ENCODE data around the gene SVIP. TPM values are rescaled to one million over a fixed set of nuclear protein-coding genes. Genes with fewer than 3 reads are reported as not detected.

Gene SVIP, protein sequence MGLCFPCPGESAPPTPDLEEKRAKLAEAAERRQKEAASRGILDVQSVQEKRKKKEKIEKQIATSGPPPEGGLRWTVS
- polyA plus RNA-seq (2011; rRNA removed) (7.4 and 10.3 TPM in 2 replicates), polyA minus RNA-seq (2011; rRNA and poly(A)+ RNA removed) (0.87 and 1.3 TPM in 2 replicates)

DNA sequence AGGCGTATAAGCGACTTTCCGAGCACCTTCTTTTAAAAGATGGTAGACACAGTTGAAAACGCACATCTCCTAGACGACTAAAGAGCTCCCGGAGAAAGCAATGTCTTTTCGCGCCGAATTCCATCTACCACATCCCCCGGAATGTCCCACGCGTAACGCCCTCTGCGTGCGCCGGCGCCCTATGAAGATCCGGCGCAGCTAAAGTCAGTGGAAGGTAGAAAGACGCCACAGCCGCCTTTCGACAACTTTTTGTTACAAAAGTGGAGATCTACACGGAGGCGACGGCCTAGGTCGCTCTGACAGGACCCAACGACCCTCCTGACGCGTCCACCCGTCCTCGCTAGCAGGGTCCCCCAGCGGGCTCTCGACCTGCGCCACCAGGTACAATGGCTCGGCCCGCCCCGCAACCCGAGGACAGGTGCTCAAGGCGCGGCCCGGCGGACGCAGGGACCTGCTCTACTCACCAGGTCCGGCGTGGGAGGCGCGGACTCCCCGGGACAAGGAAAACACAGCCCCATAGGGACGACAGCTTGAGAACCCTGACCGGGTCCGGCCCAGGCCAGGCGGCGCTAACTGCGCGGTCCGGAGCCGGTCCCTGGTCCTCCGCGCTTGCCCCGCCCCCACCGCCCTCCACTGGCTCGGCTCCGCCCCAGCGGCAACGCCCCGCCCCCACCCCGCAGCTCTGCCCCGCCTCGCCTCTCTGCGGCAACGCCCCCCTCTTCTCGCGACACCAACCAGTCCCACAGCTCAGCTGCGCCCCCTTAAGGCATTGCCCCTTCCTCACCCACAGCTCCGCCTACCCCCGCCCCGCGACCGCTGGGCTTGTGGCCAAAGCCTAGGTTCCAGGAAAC lies at the start of gene SVIP:
Gene SVIP, minus strand, starts transcription at position 571 of the 851 bp plus-strand sequence. Its CDS starts 53 bp downstream, at position 518.
- Histone ChIP-seq H3K4me3 (ENCODE audit: low read depth, low read length) (peak within 1 kb of the TSS; percentile 91), H3K27me3 (ENCODE audit: control insufficient read depth, insufficient read depth, low read length) (no peaks in the 10 kb centered on the region), H3K9me3 (ENCODE audit: control insufficient read depth, insufficient read depth, low read length) (no peaks in the 10 kb centered on the region), H3K27ac (ENCODE audit: low read depth, low read length) (peak within 1 kb of the TSS; percentile 35)
- TF ChIP-seq, protein P1, sequence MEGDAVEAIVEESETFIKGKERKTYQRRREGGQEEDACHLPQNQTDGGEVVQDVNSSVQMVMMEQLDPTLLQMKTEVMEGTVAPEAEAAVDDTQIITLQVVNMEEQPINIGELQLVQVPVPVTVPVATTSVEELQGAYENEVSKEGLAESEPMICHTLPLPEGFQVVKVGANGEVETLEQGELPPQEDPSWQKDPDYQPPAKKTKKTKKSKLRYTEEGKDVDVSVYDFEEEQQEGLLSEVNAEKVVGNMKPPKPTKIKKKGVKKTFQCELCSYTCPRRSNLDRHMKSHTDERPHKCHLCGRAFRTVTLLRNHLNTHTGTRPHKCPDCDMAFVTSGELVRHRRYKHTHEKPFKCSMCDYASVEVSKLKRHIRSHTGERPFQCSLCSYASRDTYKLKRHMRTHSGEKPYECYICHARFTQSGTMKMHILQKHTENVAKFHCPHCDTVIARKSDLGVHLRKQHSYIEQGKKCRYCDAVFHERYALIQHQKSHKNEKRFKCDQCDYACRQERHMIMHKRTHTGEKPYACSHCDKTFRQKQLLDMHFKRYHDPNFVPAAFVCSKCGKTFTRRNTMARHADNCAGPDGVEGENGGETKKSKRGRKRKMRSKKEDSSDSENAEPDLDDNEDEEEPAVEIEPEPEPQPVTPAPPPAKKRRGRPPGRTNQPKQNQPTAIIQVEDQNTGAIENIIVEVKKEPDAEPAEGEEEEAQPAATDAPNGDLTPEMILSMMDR (IDR thresholded peaks at IDR 0.05; ENCODE audit: low read depth, low read length) = peak; percentile 74
- POLR2A ChIA-PET = no interaction called here
- DNase-seq (ENCODE audit: low read depth, low spot score) = peak; percentile 72
- CTCF ChIA-PET = interaction anchor here (0.6 to 2.3 kb wide), 13 partner anchors 8 to 1639 kb away, joined by 3 to 16 read pairs (median 3); no protein-coding TSS in a partner anchor

DNA sequence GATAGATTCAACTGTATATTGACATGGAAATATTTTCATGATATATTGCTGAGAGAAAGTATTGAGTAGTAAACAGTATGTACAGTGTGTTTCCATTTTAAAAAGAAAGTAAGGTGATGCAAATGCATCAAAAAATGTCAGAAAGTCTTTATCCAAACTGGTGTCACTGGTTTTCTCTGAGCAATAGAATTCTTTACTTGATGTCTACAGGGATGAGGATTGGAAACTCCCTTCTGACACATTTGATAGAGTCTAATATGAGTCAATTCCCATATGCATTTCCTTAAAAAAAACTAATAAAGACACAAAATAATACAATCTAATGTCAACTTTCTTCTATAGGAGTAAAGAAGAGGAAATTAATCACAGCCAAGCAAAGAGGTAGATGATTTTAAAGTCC lies 49.0 kb upstream of the SVIP start:
- Histone ChIP-seq H3K27ac (ENCODE audit: low read depth, low read length) (no peak overlapping the region), H3K27me3 (ENCODE audit: control insufficient read depth, insufficient read depth, low read length) (no peaks in the 10 kb centered on the region), H3K9me3 (ENCODE audit: control insufficient read depth, insufficient read depth, low read length) (no peaks in the 10 kb centered on the region), H3K4me3 (ENCODE audit: low read depth, low read length) (no peak overlapping the region)
- CTCF ChIA-PET = no interaction called here
- no peak for DNase-seq (ENCODE audit: low read depth, low spot score)
- POLR2A ChIA-PET = no interaction called here
- TF ChIP-seq, protein P1 (IDR thresholded peaks at IDR 0.05; ENCODE audit: low read depth, low read length) = no peak

DNA sequence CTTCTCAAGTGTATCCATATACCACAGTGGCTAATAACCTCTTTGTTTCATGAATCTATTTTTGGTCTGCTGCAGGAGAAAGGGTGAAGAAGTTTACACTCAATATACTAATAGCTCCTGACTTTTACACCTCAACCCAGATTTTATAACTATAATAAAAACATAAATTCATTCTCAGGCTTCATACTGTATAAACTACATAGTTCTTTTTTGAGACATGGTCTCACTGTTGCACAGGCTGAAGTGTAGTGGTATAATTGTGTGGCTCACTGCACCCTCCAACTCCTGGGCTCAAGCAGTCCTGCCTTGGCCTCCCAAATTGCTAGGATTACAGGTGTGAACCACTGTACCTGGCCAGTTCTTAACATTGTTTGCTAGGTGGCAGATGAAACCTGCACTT lies 48.4 kb upstream of the SVIP start:
- H3K27me3 ChIP-seq (ENCODE audit: control insufficient read depth, insufficient read depth, low read length) = no peaks in the 10 kb centered on the region
- ChIA-PET POLR2A (no interaction called here), CTCF (interaction anchor here (0.7 kb wide), 1 partner anchor 14 kb away, joined by 4 read pairs; no protein-coding TSS in a partner anchor)
- TF ChIP-seq, protein P1 (IDR thresholded peaks at IDR 0.05; ENCODE audit: low read depth, low read length) = no peak
- H3K9me3 ChIP-seq (ENCODE audit: control insufficient read depth, insufficient read depth, low read length) = no peaks in the 10 kb centered on the region
- H3K4me3 ChIP-seq (ENCODE audit: low read depth, low read length) = no peak overlapping the region
- no peak overlapping the region for H3K27ac ChIP-seq (ENCODE audit: low read depth, low read length)
- DNase-seq (ENCODE audit: low read depth, low spot score) = no peak

DNA sequence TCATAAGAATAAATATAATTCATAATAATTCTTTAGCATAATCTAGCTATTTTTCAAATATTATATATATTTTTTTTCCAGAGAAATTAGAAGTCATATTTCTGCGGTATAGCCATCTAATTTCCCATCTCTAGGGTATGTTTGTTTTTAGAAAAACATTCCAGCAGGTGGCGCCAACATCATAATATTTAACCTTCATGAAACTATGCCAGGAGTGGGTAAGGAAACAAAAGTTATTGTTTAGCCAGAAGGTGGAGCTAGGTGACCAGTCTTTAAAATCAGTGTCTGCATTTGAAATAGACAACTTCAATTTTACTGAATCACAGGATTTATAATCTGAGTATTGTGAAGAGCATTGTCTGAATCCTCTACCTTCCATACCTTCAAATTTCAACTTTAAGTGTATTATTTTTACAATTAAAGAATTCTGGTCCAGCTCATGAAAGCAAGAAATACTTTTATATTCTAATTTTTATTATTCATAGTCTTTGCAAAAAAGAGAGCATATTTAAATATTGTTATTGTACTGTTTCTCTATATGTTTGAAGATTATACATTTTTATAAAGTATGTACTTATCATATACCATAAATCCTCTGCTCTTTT lies 46.4 kb upstream of the SVIP start:
- TF ChIP-seq, protein P1 (IDR thresholded peaks at IDR 0.05; ENCODE audit: low read depth, low read length) = peak; percentile 74
- H3K9me3 ChIP-seq (ENCODE audit: control insufficient read depth, insufficient read depth, low read length) = no peaks in the 10 kb centered on the region
- no peak overlapping the region for H3K27ac ChIP-seq (ENCODE audit: low read depth, low read length)
- H3K27me3 ChIP-seq (ENCODE audit: control insufficient read depth, insufficient read depth, low read length) = no peaks in the 10 kb centered on the region
- DNase-seq (ENCODE audit: low read depth, low spot score) = peak; percentile 84
- ChIA-PET CTCF (interaction anchor here (0.5 to 2.2 kb wide), 57 partner anchors 8 to 1916 kb away, joined by 3 to 24 read pairs (median 3); partner anchors contain the start of gene SVIP), POLR2A (no interaction called here)
- no peak overlapping the region for H3K4me3 ChIP-seq (ENCODE audit: low read depth, low read length)

All from AG04450 (cell line).